ENCODE data around the gene ZSWIM6.

The ZSWIM6 gene

GRCh38 chr5:61307191-61307590 lies 24.9 kb upstream of the ZSWIM6 start:
- DNase-seq (ENCODE audit: low read depth in 2 of 2), result no peak

DNA sequence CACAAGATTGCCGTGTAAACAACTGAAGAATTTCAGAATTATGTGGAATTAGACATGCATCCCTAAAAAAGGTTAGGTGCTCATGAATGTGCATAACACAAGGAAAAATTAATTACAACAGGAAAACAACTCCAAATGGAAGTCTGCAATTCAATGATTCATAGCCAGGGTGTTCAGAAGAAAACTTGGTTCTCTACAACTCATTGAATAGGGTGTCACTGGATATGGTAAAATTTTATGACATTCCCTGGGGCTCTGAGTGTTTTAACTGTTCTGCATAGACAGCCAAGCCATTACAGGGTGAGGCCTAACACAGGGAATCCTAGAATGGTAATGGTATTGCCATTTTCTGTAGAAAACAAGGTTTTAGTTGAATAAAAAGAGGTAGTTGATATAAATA lies 24.4 kb upstream of the ZSWIM6 start:
- DNase-seq (ENCODE audit: low read depth in 2 of 2), result no peak

DNA sequence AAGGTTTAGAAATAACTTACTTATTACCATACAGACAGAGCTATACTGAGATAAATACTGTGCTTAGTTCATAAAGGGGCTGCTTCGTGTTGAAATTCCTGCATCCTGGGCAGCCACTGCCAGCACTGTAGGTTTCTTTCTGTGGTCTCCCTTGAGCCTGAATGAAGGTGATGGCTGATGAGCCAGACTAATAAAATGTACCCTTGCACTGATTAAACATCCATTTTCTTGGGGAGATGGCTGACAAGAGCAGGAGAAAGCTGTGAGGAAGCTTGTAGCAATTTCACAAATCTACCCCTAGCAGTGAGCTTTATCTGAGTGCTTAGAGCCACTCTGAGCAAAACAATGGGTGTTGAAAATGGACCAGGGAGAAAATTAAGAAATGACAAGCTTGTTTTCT lies 23.3 kb upstream of the ZSWIM6 start:
- DNase-seq (ENCODE audit: low read depth in 2 of 2), result no peak

DNA sequence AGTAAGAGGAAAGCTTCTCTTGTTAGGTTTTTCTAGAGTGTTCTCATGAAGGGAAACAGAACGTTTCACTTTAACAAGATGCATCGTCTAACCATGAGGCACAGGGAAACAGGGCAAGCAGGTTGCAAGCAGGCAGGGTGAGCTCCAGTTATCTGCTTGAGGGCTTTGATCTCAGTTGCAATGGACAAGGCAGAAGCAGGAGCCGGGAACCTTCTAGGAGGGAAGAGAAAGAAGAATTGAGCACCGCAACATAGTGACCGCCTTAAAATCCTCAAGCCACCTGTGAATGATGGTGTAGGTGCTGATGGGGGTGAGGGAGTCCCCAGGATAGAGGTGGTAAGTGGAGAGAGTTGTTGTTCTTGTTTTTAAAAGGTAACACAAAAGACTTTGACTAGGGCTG lies 22.9 kb upstream of the ZSWIM6 start:
- DNase-seq (ENCODE audit: low read depth in 2 of 2), result no peak

DNA sequence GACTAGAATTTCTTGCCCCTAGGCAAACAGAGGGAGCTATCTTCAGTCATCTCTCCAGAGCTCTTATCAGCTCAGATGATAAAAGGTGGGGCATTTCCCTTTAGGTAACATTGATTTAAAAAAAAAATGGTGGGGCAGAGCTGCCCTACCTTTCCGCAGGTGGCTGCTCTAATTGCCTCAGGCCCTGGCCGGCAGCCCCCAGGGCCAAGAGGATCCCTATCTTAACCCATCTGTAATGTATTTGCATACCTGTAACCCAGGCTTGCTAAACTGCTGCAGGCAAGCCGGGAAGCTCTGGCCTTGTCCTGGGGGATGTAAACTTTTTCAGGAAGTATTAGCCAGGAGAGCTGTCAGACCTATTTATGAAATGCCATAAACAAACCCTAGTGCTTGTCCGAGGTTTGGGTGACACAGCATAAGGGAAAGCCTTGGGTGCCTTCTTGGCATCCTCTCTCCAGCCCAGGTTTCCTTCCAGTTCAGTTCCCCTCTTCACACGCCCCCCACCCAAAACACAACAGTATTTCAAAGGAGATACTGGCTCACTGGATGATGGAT lies 20.9 kb upstream of the ZSWIM6 start:
- no peak for DNase-seq (ENCODE audit: low read depth in 2 of 2)

DNA sequence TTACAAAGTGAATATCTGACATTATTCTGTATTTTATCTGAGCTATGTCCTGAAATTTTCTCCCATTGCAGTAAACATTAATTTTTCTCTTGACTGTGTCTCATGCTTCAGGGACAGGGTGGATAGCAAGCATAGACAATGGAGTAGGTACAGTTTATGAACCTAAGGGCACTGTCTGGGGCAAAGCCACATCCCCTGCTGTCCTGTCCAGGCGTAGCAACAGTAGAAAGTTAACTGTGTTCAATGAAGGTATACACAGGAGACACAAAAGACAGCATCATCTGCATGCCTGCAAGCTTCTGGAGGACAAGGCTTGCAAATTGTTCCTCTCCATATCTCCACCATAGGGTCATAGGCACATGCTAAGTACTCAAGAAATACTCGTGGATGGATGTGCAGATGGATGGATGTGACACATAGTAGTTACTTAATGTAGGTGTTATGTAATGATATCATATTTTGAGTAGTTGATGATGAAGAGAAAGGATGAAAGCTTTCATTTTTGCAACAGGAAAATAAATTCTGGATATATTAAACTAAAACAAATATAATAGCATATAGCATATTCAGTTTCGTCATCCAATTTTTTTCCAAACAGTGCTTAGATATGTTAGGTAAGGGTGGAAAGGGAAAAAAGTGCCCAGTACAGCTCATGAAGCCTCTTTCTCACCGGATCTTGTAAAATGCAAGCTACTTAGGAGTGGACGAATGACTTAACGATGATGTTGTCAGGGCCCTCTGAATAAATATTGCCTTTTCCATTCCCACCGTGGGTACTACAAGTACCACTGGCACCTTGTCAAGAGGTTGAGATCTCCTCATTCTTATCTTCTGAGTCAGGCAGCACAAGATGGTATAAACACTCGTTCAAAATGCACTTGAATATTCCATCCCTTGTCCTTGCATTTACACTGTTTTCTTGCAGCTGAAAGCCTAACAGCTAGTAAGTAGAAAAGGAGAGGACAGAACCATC lies 19.9 kb upstream of the ZSWIM6 start:
- no peak for DNase-seq (ENCODE audit: low read depth in 2 of 2)

- DNase-seq (ENCODE audit: low read depth in 2 of 2), result no peak
These were observed 17.9 kb upstream of the ZSWIM6 start for GRCh38 chr5:61313960-61314681.

DNA sequence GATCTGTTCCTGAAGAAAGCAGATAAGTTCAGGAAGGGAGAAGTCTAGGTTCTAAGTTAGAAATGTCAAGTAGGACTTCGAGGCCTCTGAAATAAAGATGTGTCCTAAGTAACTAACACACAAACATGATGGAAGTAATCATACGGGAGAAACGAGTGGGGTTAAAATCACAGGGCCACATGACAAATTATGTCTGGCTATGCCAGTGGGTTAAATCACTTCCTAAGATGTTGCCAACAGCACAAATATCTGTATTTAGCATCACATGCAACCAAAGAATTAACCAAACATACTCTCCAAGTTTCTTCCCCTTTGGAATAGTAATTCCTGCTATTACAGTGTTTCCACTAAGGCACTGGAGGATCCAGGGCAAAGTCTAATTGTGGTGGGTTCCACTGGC lies 13.7 kb upstream of the ZSWIM6 start:
- DNase-seq (ENCODE audit: low read depth in 2 of 2), result no peak

GRCh38 chr5:61319388-61320146 lies 12.5 kb upstream of the ZSWIM6 start:
- DNase-seq (ENCODE audit: low read depth in 2 of 2), result no peak

DNA sequence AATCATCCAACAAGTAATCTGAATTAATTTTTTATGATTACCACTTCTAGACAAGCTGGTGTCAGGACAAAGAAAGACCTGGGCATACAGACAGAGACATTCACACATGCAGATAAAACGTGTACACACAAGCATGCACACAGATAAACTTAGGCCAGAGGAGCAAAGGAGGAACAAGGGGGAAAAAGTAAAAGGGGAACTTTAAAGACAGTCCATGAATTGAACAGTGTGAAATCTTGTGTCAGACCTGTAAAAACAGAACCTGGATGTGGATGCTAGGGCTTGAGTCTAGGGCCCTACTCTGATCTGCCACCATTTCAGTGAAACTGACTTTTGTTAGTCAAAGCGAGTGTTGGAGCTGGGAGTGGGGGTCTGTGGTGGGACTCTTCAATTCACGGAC lies 11.2 kb upstream of the ZSWIM6 start:
- no peak for DNase-seq (ENCODE audit: low read depth in 2 of 2)

- DNase-seq (ENCODE audit: low read depth in 2 of 2), result no peak
These were observed 10.4 kb upstream of the ZSWIM6 start for GRCh38 chr5:61321669-61322068.

DNA sequence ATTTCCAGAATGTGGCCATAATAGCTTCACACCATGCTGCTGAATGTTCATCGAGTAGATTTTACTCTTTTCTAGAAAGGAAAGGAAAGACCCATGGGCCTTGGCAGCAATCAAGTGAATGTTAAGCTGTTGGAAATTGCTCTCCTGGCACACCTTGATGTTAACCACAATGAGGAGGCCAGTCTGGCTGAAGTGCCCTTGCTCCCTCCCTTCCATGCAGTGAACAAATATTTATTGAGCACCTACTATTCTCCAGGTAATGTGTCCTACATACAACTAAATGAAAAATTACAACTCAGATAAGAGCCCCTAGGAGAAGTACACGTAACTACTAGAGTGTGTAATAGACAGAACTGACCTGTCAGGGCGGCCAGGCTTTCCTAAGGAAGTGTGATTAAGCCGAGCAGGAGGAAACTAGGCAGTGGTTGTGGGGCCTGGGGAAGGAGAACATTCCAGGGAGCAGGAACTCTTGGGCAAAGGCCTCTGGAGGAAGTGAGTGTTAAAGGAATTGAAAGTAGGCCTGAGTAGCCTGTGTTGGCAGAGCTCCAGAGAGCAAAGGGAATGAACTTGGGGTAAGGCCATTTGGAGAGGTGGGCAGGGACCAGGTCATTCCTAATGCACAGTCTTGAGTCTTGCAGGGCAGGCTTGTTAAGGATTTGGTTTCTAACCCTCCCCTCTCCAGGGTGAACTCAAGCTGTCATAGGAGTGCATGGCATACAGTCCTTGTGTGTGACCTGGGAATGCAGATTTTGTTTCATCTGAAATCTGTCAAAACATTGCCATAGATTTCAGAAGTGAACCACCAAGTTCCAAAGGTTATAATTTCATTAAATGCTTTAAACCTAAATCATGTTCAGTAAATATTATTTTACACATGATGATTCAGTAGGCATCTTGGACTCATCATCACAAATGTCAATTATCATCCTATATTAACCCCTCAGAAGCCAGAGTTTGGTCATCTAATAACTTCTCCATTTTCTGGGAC lies 9.0 kb upstream of the ZSWIM6 start:
- DNase-seq (ENCODE audit: low read depth in 2 of 2), result no peak

GRCh38 chr5:61327760-61328753 lies 4.0 kb upstream of the ZSWIM6 start:
- DNase-seq (ENCODE audit: low read depth in 2 of 2), result no peak

DNA sequence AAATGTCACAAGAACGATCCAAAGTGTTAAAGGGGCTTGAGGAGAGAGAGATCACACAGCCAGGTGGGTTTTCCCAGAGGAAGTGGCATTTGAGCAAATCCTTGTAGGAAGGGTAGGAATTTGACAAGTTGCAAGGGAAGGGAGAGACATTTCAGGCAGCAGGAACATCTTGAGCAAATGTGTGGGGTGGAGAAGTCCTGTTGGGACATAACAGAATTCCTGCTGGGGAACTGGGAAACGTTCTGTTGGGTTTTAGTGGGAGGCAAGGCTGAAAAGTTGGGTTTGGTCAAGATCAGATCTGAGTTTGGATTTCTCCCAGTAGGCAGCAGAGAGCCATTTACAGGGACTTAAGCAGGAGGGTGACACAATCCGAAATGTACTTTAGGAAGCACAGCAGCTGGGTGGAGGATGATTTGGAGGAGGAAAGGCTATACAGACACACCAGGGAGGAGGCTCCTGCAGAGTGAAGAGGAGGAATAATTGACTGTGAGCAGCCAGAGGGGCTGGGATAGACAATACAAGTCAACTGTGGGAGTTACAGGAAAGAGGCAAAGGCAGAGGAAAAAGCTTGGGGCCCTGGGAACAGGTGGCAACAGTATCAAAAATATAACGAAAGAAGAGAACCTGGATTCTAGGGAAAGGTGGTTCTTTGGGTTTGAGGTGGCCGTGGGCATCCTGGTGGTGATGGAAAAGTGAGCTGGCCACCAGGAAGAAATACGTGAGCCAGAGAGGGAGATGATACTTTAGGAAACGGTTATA lies 3.1 kb upstream of the ZSWIM6 start:
- DNase-seq (ENCODE audit: low read depth in 2 of 2), result no peak

GRCh38 chr5:61329550-61330128 lies 2.4 kb upstream of the ZSWIM6 start:
- DNase-seq (ENCODE audit: low read depth in 2 of 2), result no peak

GRCh38 chr5:61330341-61330844 lies 1.7 kb upstream of the ZSWIM6 start:
- DNase-seq (ENCODE audit: low read depth in 2 of 2), result no peak

DNA sequence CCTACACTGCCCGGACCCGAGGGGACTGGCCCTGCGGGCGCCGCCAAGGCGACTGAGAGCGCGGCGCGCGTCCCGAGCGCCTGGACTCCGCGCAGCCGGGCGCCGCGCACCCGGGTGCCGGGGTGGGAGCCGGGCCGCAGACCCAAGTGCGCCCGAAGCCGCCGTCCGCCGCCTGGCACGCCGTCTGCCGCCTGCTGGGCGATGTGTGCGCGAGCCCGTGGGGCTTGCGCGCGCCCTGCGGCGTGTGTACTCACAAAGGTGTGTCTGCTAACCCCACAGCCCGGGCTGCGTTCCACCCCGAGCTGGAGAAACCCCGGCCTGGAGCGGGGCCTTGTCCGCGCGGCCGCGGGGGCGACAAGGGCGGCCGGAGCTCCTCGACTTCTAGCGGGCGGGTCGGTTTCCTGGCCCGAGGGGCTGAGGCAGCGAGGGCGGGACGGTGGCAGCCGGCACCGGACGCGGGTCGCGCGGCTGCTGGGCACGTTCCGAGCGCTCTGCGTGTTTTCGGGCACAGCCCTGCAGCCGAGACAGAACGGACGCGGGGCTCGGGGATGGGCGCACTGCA lies 1.1 kb upstream of the ZSWIM6 start:
- DNase-seq (ENCODE audit: low read depth in 2 of 2), result peak in 1 of 2 donors; percentile 49

DNA sequence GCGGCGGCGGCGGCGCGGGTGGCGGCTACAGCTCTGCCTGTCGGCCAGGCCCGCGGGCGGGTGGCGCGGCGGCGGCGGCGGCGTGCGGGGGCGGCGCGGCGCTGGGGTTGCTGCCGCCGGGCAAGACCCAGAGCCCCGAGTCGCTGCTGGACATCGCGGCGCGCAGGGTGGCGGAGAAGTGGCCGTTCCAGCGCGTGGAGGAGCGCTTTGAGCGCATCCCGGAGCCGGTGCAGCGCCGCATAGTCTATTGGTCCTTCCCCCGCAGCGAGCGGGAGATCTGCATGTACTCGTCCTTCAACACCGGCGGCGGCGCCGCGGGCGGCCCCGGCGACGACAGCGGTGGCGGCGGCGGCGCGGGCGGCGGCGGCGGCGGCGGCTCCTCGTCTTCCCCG lies 296 bp downstream of the ZSWIM6 start:
- no peak for DNase-seq (ENCODE audit: low read depth in 2 of 2)

Measured in activated CD4-positive, alpha-beta T cell treated with anti-CD3 and anti-CD28 coated beads for 24 hours (primary cell).